ENCODE measurements around the gene GRK5.

Gene GRK5

DNA sequence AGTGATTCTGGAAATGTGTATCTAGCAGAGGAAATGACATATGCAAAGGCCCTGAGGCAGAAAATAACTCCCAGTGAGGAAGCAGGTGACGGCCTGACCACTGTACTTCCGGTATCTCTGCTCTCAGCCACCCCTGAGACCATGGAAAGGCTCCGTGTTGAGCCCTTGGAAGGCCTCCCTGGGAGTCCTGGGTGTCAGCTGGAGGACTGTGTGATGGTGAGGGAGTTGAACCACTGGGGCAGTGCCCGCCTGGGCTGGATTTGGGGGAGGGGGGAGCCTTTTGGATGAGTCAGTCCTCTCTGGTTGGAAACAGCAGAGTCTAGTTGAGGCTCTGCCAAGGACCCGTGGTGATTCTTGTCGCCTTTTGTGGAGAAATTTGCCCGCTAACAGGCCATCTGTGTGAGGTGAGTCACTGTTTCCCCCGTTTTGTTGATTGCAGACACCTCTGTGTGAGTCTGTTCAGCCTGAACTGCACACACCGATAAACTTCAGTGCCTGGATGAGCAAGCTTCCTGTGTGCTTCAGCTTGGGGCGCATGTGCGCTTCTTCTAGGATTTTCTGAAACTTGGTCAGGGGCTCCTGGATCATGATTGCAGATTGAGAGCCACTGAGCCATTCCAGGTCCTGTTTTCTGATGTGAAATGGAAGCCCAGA lies 98.6 kb downstream of the GRK5 start:
- peak overlapping the region; percentile 98 for H3K27ac ChIP-seq (ENCODE audit: low read length)
- peak overlapping the region; percentile 100 for H3K4me2 ChIP-seq (ENCODE audit: low read depth, low read length)

DNA sequence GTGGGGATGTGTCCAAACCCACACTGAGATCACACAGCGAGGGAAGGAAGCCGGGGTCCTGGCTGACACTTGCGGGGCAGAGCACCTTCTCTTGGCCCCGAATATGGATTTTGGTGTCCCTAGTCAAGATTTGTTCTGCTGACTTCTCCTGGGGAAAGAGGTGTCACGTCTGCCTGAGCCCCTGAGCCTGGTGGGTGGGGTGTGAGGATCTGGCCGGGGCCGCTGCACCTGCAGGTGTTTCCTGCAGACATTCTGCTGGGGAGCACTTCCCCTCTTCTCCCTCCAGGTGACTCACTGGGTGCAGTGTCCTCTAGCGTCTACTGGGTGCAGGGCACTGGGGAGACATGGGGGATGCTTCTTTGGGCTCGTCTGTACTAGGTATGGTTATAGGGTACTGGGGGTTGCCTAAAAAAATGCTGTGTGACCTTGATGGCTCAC lies 99.2 kb downstream of the GRK5 start:
- Histone ChIP-seq H4K20me1 (ENCODE audit: insufficient read depth, low read length) (no peaks in the 10 kb centered on the region; the same call in 1 of the 2 replicates), H3K9me2 (replicated peaks; ENCODE audit: insufficient read depth, low read length) (no peaks in the 10 kb centered on the region), H3K9ac (ENCODE audit: low read length) (peak overlapping the region; percentile 95), H3K4me2 (ENCODE audit: low read depth, low read length) (peak overlapping the region; percentile 100), H3K36me3 (replicated peaks; ENCODE audit: insufficient read depth, low read length) (no peaks in the 10 kb centered on the region), H3K4me3 (ENCODE audit: low read length) (peak overlapping the region; percentile 81), H3K79me2 (ENCODE audit: low read length) (peaks cover 54% of the 10 kb centered on the region), H2AFZ (ENCODE audit: low read length) (peak overlapping the region; percentile 33), H3K4me1 (ENCODE audit: low read length) (peaks cover 47% of the 10 kb centered on the region), H3F3A (ENCODE audit: insufficient read depth, low read length) (peaks cover 20% of the 10 kb centered on the region), H3K9me3 (replicated peaks; ENCODE audit: insufficient read depth, low read length) (no peaks in the 10 kb centered on the region), H3K27me3 (replicated peaks; ENCODE audit: insufficient read depth, low read length) (no peaks in the 10 kb centered on the region), H3K27ac (ENCODE audit: low read length) (peak overlapping the region; percentile 98)
- TF ChIP-seq EZH2phosphoT487 (IDR thresholded peaks at IDR 0.05; ENCODE audit: low read length), result no peak
- TF ChIP-seq, protein P1, sequence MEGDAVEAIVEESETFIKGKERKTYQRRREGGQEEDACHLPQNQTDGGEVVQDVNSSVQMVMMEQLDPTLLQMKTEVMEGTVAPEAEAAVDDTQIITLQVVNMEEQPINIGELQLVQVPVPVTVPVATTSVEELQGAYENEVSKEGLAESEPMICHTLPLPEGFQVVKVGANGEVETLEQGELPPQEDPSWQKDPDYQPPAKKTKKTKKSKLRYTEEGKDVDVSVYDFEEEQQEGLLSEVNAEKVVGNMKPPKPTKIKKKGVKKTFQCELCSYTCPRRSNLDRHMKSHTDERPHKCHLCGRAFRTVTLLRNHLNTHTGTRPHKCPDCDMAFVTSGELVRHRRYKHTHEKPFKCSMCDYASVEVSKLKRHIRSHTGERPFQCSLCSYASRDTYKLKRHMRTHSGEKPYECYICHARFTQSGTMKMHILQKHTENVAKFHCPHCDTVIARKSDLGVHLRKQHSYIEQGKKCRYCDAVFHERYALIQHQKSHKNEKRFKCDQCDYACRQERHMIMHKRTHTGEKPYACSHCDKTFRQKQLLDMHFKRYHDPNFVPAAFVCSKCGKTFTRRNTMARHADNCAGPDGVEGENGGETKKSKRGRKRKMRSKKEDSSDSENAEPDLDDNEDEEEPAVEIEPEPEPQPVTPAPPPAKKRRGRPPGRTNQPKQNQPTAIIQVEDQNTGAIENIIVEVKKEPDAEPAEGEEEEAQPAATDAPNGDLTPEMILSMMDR (IDR thresholded peaks at IDR 0.05; ENCODE audit: low read length), result peak; percentile 88
- peak; percentile 93 for DNase-seq

More for the DNA sequence above, 98.6 kb downstream of the GRK5 start:
- peak; percentile 86 for DNase-seq
- TF ChIP-seq EZH2phosphoT487 (IDR thresholded peaks at IDR 0.05; ENCODE audit: low read length) (no peak), EZH2 (optimal IDR thresholded peaks at IDR 0.05; ENCODE audit: low read depth, low read length) (no peak)
- TF ChIP-seq, protein P1 (IDR thresholded peaks at IDR 0.05; ENCODE audit: low read length), result no peak
- Histone ChIP-seq H3K27me3 (replicated peaks; ENCODE audit: insufficient read depth, low read length) (no peaks in the 10 kb centered on the region), H3K36me3 (replicated peaks; ENCODE audit: insufficient read depth, low read length) (no peaks in the 10 kb centered on the region), H3K9me3 (replicated peaks; ENCODE audit: insufficient read depth, low read length) (no peaks in the 10 kb centered on the region), H4K20me1 (ENCODE audit: insufficient read depth, low read length) (no peaks in the 10 kb centered on the region; the same call in 1 of the 2 replicates), H3K79me2 (ENCODE audit: low read length) (peaks cover 49% of the 10 kb centered on the region), H2AFZ (ENCODE audit: low read length) (peak overlapping the region; percentile 52), H3K4me1 (ENCODE audit: low read length) (peaks cover 47% of the 10 kb centered on the region), H3K9me2 (replicated peaks; ENCODE audit: insufficient read depth, low read length) (no peaks in the 10 kb centered on the region), H3F3A (ENCODE audit: insufficient read depth, low read length) (peaks cover 20% of the 10 kb centered on the region), H3K4me3 (ENCODE audit: low read length) (peak overlapping the region; percentile 81), H3K9ac (ENCODE audit: low read length) (peak overlapping the region; percentile 95)

DNA sequence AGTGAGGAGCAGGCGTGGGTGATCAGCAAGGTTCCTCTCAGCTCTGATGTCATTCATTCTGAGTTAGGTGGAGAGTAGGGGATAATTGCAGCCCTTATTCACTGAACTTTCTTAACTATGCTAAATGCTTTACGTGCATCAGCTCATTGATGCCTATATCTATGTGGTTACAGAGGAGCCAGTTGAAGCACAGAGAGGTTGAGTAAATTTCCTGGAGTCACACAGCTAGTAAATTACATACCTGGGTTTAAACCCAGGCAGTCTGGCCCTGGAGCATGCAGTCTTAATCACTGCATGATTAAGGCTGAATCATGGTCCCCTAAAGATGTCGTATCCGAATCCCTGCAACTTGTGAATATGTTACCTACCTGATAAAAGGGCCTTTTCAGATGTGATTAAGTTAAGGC lies 99.6 kb downstream of the GRK5 start:
- Histone ChIP-seq H3K27ac (ENCODE audit: low read length) (peak overlapping the region; percentile 98; the same call in 1 of the 2 replicates), H3K79me2 (ENCODE audit: low read length) (peaks cover 59% of the 10 kb centered on the region), H3K9ac (ENCODE audit: low read length) (peak overlapping the region; percentile 95), H3K27me3 (replicated peaks; ENCODE audit: insufficient read depth, low read length) (no peaks in the 10 kb centered on the region), H3K9me2 (replicated peaks; ENCODE audit: insufficient read depth, low read length) (no peaks in the 10 kb centered on the region), H4K20me1 (ENCODE audit: insufficient read depth, low read length) (no peaks in the 10 kb centered on the region; the same call in 1 of the 2 replicates), H3K4me1 (ENCODE audit: low read length) (peaks cover 47% of the 10 kb centered on the region), H3K4me2 (ENCODE audit: low read depth, low read length) (peak overlapping the region; percentile 100), H3K9me3 (replicated peaks; ENCODE audit: insufficient read depth, low read length) (no peaks in the 10 kb centered on the region), H3F3A (ENCODE audit: insufficient read depth, low read length) (peaks cover 20% of the 10 kb centered on the region), H3K36me3 (replicated peaks; ENCODE audit: insufficient read depth, low read length) (no peaks in the 10 kb centered on the region), H2AFZ (ENCODE audit: low read length) (no peak overlapping the region), H3K4me3 (ENCODE audit: low read length) (peak overlapping the region; percentile 81)
- no peak for DNase-seq
- TF ChIP-seq EZH2 (optimal IDR thresholded peaks at IDR 0.05; ENCODE audit: low read depth, low read length) (no peak), EZH2phosphoT487 (IDR thresholded peaks at IDR 0.05; ENCODE audit: low read length) (no peak)
- TF ChIP-seq, protein P1 (IDR thresholded peaks at IDR 0.05; ENCODE audit: low read length), result no peak; the same call in 1 of the 2 replicates

Measured in MM.1S (cell line).